Stomach (tissue), 9 donors: ENCODE data around the gene VPS33B. TPM values are rescaled to one million over a fixed set of nuclear protein-coding genes. Genes with fewer than 3 reads are reported as not detected.

Source experiments
- DNase-seq, 2 donors: peaks; one replicate each; pipeline versions ENCODE4 v3.0.0 to v3.0.0-alpha.2; 2013 to 2019
- H3K27ac ChIP-seq, 5 donors: fragments of 200-600 bp in 4 of 5; sonication (generic) in 4 of 5; one replicate each; pipeline ENCODE4 v1.5.1; 2013 to 2019; ENCODE audit warnings: mild to moderate bottlenecking in 1 of 5, moderate library complexity in 1 of 5
- H3K27me3 ChIP-seq, 3 donors: fragments of 200-600 bp; sonication (generic); one replicate each; pipeline ENCODE4 v1.5.1; 2017 to 2019; ENCODE audit warnings: mixed run types in 1 of 3
- H3K36me3 ChIP-seq, 4 donors: fragments of 200-600 bp; sonication (generic); 1 replicate in 3 of 4; 2 replicates in 1 of 4; pipeline ENCODE4 v1.5.1; 2016 to 2019
- H3K4me1 ChIP-seq, 4 donors: fragments of 200-600 bp; sonication (generic); one replicate each; pipeline ENCODE4 v1.5.1; 2016 to 2019
- H3K4me3 ChIP-seq, 4 donors: fragments of 200-600 bp; sonication (generic) in 3 of 4; one replicate each; pipeline ENCODE4 v1.5.1; 2016 to 2019; ENCODE audit warnings: mild to moderate bottlenecking in 1 of 4
- H3K9me3 ChIP-seq, 4 donors: fragments of 200-600 bp; sonication (generic); one replicate each; pipeline ENCODE4 v1.5.1; 2016 to 2019
- EP300 ChIP-seq: sonication (generic); formaldehyde crosslinking; IDR thresholded peaks from one replicate; pipeline ENCODE4 v1.6.1; 2017; ENCODE audit warnings: antibody characterized with exemption
- POLR2A ChIP-seq, 4 donors: fragments of 450-650 bp; IDR thresholded peaks; one replicate each; pipeline ENCODE4 v1.6.1; 2016; ENCODE audit warnings: antibody characterized with exemption in 4 of 4, control low read depth in 2 of 4, mild to moderate bottlenecking in 1 of 4, moderate library complexity in 1 of 4
- POLR2AphosphoS5 ChIP-seq, 3 donors: sonication (generic); formaldehyde crosslinking; IDR thresholded peaks; one replicate each; pipeline ENCODE4 v1.6.1; 2016; ENCODE audit warnings: antibody characterized with exemption in 3 of 3
- WGBS, 5 donors: extraction: QIAGEN DNeasy Blood & Tissue Kit in 3 of 5; methylation state at CpG; one replicate each; pipeline versions ENCODE4 v1.1.5 to v1.1.7; 2013 to 2018; 5-methylcytosine and 5-hydroxymethylcytosine counted together
- intact Hi-C: fragments of 100-400 bp; cut with DNase I; formaldehyde crosslinking; loops from one replicate; pipeline ENCODE4 v1.15.1; 2023; ENCODE audit warnings: low total_unique reads
- polyA plus RNA-seq, 3 donors: library from polyadenylated mRNA; stranded (reverse); fragments of 200-250 nt; gene quantifications; one replicate each; pipeline ENCODE4 v1.2.3, GENCODE V29; 2013
- total RNA-seq, 5 donors: library from RNA; depleted of rRNA; stranded (reverse); fragments of >200 nt; gene quantifications; one replicate each; pipeline versions ENCODE4 v1.1.0 to v1.2.3, GENCODE V29; 2014 to 2016
- TF ChIP-seq, protein P1 (sequence below), 7 experiments: fragments of 450-650 bp in 4 of 7; fragments of 200-600 bp in 3 of 7; sonication (generic) in 3 of 7; IDR thresholded peaks; one replicate each; pipeline ENCODE4 v1.5.1; 2016 to 2019; ENCODE audit warnings: antibody characterized with exemption in 7 of 7, control low read depth in 2 of 7, mild to moderate bottlenecking in 1 of 7
- donor health status: healthy with polysubstance abuse.
- donor health status: Bipolar disorder and iron deficiency.
- donor health status: healthy.

Gene VPS33B
- total and polyA plus RNA-seq, 8 donors = 1.2 to 23.2 (median 12.6) TPM

DNA sequence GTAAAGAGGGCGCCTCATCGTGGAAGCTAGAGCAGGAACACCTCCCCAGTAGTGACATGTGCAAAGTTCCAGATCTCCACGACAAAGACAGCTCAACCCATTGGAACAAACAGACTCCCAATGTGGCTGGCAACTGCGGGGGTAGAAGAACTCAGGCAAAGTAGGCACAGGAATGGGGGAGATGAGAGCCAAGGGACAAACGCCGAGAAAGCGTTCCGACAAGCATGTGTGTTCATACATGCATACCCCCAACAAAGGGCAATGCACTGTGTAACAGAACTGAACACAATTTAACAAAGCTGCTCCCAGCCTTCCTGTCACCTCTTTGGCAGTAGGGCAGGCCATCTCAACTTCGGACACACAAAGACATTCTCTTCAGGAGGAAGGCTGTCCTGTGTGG, 56.1 kb downstream of the VPS33B start:
- Histone ChIP-seq H3K36me3 (peaks cover 13 to 82% (median 60%) of the 10 kb centered on the region in 4 donors), H3K27me3 (no peaks in the 10 kb centered on the region), H3K4me1 (no peaks in the 10 kb centered on the region), H3K9me3 (no peaks in the 10 kb centered on the region), H3K4me3 (no peak overlapping the region), H3K27ac (no peak overlapping the region)
- intact Hi-C loops = no loop called here
- TF ChIP-seq POLR2AphosphoS5 (IDR thresholded peaks at IDR 0.05) = no peak
- no peak for TF ChIP-seq POLR2A (IDR thresholded peaks at IDR 0.05)
- TF ChIP-seq EP300 = no peak
- TF ChIP-seq, protein P1, sequence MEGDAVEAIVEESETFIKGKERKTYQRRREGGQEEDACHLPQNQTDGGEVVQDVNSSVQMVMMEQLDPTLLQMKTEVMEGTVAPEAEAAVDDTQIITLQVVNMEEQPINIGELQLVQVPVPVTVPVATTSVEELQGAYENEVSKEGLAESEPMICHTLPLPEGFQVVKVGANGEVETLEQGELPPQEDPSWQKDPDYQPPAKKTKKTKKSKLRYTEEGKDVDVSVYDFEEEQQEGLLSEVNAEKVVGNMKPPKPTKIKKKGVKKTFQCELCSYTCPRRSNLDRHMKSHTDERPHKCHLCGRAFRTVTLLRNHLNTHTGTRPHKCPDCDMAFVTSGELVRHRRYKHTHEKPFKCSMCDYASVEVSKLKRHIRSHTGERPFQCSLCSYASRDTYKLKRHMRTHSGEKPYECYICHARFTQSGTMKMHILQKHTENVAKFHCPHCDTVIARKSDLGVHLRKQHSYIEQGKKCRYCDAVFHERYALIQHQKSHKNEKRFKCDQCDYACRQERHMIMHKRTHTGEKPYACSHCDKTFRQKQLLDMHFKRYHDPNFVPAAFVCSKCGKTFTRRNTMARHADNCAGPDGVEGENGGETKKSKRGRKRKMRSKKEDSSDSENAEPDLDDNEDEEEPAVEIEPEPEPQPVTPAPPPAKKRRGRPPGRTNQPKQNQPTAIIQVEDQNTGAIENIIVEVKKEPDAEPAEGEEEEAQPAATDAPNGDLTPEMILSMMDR (IDR thresholded peaks at IDR 0.05) = no peak
- DNase-seq = no peak
- 88 to 93% (median 89%) methylated on average over 9 of the region's 9 CpGs for WGBS, 5 donors

GRCh38 chr15:90962021-90962420, 60.4 kb downstream of the VPS33B start:
- Histone ChIP-seq H3K27me3 (no peaks in the 10 kb centered on the region), H3K9me3 (no peaks in the 10 kb centered on the region), H3K4me1 (peaks cover 0 to 30% (median 14%) of the 10 kb centered on the region in 4 donors), H3K4me3 (no peak overlapping the region), H3K27ac (no peak overlapping the region), H3K36me3 (peaks cover 7 to 67% (median 64%) of the 10 kb centered on the region in 4 donors)
- no peak for TF ChIP-seq EP300
- no peak for TF ChIP-seq POLR2A (IDR thresholded peaks at IDR 0.05)
- TF ChIP-seq, protein P1 (IDR thresholded peaks at IDR 0.05) = no peak
- TF ChIP-seq POLR2AphosphoS5 (IDR thresholded peaks at IDR 0.05) = no peak
- no peak for DNase-seq
- 70 to 82% (median 74%) methylated on average over 4 of the region's 4 CpGs for WGBS, 5 donors
- intact Hi-C loops = no loop called here

DNA sequence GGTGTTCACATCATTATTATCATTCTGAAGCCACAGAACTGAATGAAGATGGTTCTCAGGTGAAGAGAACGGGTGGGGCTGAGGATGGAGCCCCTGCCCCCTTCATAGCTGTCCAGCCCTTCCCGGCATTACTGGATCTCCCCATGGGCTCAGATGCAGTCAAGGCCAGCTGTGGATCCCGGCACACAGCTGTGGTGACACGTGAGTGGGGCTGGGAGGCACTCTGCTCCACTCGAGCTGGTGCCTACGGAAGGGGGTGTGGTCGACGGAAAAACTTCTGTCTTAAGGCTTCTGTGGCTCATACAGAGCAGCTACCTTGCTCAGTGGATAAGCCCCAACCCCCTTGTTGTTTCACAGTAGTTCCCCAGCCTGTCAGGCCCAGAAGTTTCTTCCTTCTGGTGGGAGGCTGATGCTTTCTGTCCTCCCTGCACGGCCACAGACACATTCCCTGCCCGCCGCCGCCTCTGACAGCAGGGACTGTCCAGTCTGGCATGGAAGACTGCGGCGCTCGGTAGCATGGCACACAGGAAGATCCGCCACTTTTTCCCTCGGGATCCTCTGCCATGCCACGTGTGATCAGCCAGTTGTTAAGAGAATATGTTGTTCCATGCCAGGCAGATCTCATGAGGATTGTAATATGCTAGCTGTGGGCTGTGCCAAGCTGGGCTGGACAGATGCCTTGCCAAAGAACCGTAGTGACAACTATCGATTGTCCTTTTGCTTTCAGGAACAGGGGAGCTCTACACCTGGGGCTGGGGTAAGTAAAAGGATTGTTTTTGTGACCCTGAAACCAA, 61.9 kb downstream of the VPS33B start:
- TF ChIP-seq POLR2A (IDR thresholded peaks at IDR 0.05) (no peak), EP300 (no peak), POLR2AphosphoS5 (IDR thresholded peaks at IDR 0.05) (no peak)
- TF ChIP-seq, protein P1 (IDR thresholded peaks at IDR 0.05) = no peak
- 82 to 92% (median 89%) methylated on average over 13 to 20 of the region's 20 CpGs for WGBS, 5 donors
- intact Hi-C loops = no loop called here
- DNase-seq = no peak
- H3K27ac ChIP-seq = peak overlapping the region in 2 of 5 donors; percentile 53 to 79
- no peaks in the 10 kb centered on the region for H3K9me3 ChIP-seq
- H3K4me1 ChIP-seq = peaks cover 10 to 45% (median 26%) of the 10 kb centered on the region in 4 donors
- no peak overlapping the region for H3K4me3 ChIP-seq
- H3K27me3 ChIP-seq = no peaks in the 10 kb centered on the region
- H3K36me3 ChIP-seq = peaks cover 4 to 52% (median 49%) of the 10 kb centered on the region in 4 donors

- Histone ChIP-seq H3K4me1 (peaks cover 14 to 50% (median 31%) of the 10 kb centered on the region in 4 donors), H3K9me3 (no peaks in the 10 kb centered on the region), H3K27ac (peak overlapping the region in 2 of 5 donors; percentile 53 to 79), H3K36me3 (peaks cover 4 to 49% (median 45%) of the 10 kb centered on the region in 4 donors), H3K27me3 (no peaks in the 10 kb centered on the region), H3K4me3 (no peak overlapping the region)
- peak in 1 of 2 donors; percentile 71 for DNase-seq
- TF ChIP-seq POLR2AphosphoS5 (IDR thresholded peaks at IDR 0.05) (peak in 1 of 3 donors; percentile 55), POLR2A (IDR thresholded peaks at IDR 0.05) (no peak)
- TF ChIP-seq, protein P1 (IDR thresholded peaks at IDR 0.05) = no peak
- 75 to 86% (median 80%) methylated on average over 2 to 5 of the region's 5 CpGs for WGBS, 5 donors
- intact Hi-C loops = loop anchor here (5.0 kb wide), 1 partner anchor 87 kb away; no protein-coding TSS in a partner anchor
Observed at GRCh38 chr15:90959894-90960293, 62.5 kb downstream of the VPS33B start.
